Activated CD4-positive, CD25-positive, alpha-beta regulatory T cell (primary cell): ENCODE data around the gene FOLR1.

ENCODE experiments used
- DNase-seq, 4 experiments: peaks; one replicate each; lab custom pipeline; 2025; lab: John Stamatoyannopoulos, UW

Gene FOLR1

DNA sequence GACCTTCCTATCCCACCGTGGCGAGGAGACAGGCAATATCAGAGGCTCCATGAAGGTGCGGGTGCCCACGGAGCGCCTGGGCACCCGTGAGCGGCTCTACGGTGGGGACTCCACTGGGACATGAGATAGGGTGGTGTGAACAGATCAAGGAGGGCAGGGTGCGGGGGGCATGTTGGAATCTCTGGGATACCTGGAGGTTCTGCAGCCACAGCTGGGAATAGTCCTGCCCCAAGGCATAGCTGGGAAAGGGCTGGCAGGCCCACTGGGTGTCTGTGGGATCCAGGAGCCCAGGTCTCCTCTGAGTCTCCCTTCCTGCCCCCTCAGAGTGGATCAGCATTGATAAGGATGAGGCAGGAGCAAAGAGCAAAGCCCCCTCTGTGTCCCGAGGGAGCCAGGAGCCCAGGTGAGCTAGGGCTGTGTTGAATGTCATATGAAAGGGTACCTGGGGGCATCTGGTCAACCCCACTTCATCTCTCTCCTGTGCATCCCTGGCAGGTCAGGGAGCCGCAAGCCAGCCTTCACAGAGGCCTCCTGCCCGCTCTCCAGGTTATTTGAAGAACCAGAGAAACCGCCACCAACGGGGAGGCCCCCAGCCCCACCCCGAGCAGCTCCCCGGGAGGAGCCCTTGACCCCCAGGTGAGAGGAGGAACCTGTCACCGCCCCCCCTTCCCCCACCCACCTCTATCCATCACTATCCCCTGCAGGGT is 43.6 kb downstream of the FOLR1 start:
- DNase-seq, result no peak

- no peak for DNase-seq
Measured at GRCh38 chr11:72236083-72236697, 44.2 kb downstream of the FOLR1 start.

- DNase-seq, result no peak
Measured at GRCh38 chr11:72236774-72237111, 44.8 kb downstream of the FOLR1 start.

- no peak for DNase-seq
Measured at GRCh38 chr11:72237112-72237931, 45.4 kb downstream of the FOLR1 start.

- peak in 1 of 4 experiments; percentile 36 for DNase-seq
Measured at GRCh38 chr11:72238040-72238450, 46.1 kb downstream of the FOLR1 start.

DNA sequence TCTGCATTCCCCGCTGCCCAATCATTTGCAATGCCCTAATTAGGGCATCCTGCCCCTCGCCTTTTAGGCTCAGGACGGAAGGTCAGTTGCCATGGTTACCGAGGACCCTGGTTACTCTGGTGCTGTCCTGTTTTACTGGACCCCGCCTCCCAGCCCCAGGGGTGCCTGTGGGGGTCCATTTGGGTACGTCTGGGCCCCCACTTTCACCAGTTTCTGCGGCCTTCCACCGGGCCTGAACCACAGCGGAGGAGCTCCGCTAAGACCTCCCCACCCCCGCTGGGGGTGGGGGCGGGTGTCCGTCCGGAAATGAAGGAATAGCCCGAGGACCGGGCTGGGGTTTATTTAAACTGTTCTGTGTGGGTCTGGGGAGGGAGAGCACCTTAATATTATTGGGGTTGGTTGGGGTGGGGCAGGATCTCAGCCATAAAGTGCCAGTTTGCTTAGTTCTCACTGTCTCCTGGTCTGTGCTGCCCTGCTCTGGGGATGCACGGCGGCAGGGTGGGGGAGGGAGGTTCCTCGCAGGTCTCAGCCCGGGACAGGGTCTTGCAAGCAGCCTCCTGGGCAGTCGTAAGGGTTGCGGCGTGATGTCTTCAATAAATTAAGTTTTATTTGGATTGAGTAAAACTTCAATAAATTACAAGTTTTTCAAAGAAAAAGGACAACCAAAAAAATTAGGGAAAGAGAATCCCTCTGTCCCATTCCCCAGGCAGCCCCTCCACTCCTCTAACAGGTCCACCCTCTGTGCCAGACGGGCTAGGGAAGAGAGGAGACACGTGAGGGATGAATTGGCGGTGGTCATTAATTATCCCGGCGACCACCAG is 46.8 kb downstream of the FOLR1 start:
- DNase-seq, result no peak

- no peak for DNase-seq
Measured at GRCh38 chr11:72239313-72239848, 47.4 kb downstream of the FOLR1 start.

- DNase-seq, result no peak
Measured at GRCh38 chr11:72239849-72240460, 48.0 kb downstream of the FOLR1 start.

DNA sequence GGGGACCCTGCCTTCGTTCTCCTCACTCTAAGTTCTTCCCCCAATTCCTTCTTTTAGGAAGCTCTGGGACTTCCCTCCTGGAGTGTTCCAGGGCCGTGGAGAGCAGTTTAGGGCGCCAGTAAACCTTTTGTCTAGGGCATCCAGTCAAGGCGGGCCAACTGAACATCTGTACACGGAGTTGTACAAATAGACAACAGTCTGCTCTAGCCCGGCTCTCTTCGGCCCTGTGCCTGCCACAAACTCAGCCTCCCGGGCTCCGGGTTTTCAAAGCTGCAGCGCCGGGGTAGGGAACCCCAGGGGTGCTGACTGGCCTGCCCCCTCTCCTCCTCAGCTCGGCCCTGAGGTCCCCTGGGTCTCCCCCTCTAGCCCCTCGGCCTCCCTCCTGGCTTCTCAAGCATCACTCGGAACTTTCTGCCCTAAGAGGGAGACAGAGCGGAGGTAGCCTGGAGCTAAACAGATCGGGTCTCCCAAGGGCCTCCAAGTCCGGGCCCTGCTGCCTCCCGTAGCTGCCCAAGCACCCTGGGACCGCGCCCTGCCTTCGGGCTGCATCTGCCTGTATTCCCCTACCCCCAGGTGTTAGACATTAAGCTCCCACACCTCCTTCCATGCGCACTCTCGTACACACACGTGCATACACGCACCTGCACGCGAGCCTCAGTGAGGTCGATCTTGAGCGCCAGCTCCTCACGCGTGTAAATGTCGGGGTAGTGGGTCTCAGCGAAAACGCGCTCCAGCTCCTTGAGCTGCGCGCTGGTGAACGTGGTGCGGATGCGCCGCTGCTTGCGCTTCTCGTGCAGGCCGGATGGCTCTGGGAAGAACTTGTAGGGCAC is 48.7 kb downstream of the FOLR1 start:
- no peak for DNase-seq

GRCh38 chr11:72241291-72241781 is 49.4 kb downstream of the FOLR1 start:
- DNase-seq, result no peak

DNA sequence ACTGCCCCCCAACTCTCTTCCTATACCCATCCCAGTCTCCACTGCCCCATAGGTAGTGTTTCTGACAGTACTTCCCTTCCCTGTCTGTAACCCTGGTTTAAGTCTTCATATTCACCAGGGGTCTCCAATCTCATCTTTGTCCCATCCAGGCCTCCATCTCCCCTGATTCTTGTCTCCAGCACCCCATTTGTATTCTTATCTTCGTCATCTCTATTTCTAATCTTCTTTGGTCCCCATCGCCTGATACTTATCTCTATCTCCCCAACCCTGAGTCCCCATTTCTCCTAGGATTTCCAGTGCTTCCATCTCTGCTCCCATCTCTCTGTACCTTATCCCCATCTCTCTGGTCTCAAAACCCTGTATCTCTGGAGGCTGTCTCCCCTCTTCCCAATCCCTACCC is 50.2 kb downstream of the FOLR1 start:
- DNase-seq, result no peak

DNA sequence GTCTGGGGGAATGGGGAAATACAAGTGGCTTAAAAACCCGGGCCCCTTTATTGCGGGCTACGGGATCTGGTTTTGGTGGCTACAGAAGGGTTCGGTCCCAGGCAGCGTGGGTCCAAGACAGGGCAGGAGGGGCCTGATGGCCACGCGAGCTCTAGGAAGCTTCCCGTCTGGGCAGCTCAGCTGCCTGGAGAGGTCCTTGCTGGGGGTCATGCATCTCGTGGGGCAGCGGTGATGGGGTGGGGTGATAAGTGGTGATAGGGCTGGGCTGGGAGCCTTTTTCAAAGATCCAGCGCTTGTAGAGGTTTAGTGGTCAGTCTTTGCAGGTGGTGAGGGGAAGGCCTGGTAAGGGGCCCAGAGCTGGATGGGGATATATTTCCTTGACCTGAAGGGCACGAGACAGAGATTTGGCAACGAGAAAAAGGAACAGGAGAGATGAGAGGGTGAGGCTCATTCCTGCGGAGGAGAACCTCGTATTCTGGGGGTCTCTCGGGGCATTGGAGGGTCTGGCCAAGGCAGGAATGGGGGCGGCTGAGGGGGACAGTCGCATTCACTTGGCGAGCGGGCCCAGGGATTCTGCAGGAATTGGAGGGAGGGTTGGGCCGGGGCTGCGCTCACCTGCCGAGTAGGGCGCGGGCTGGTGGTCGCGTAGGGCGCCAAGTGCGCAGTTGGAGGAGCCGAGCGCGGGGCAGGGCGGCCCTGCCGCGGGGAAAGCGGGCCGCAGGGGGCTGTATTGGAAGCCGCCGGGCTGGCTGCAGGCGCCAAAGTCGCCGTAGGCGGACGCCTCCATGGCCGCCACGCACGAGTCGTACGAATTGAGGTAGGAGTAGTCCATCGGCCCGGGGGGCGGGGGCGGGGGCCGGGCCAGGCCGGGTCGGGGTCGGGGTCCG is 51.5 kb downstream of the FOLR1 start:
- DNase-seq, result no peak

GRCh38 chr11:72244060-72244360 is 52.1 kb downstream of the FOLR1 start, which contains the start of gene PHOX2A:
TSS of gene PHOX2A (minus strand) at chr11:72244176. CDS start at chr11:72244004, 172 bp downstream.
- no peak for DNase-seq

DNA sequence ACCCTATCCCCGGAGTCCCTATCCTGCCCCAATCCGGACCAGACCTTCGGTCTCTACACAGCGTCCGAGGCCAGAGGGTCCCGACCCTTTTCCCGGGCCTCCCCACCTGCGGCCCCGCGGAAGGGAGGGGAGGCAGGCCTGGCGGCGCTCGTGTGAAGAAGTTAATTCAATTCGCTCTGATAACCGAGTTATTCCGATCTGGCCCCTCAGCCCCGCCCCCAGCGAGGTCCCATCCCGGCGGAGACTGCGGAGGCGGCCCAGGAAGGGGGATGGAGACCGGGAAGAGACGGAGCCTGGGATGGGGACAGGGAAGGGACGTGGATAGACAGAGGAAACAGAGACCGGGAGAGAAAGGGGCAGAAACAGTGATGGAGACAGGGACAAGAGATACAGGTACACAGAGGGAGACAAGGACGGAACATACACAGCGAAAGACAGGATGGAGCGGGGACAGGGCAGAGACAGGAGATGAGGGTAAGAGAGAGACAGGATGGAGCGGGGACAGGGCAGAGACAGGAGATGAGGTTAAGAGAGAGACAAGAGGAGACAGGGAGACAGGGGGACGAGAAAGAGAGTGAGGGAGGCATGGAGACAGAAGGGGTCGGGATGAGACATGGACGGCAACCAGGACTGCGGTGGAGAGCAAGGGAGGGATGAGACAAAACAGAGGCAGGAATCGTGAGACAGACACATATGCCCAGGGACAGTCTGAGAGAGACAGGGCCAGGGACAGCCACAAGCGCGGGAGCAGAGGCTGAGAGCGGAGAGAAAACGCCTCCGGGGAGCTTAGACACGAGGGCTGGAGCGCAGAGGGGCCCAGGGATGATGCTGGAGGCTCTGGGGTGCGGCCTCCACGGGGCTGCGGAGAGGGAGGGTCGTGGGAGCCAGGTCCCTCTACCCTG is 52.7 kb downstream of the FOLR1 start:
- no peak for DNase-seq

DNA sequence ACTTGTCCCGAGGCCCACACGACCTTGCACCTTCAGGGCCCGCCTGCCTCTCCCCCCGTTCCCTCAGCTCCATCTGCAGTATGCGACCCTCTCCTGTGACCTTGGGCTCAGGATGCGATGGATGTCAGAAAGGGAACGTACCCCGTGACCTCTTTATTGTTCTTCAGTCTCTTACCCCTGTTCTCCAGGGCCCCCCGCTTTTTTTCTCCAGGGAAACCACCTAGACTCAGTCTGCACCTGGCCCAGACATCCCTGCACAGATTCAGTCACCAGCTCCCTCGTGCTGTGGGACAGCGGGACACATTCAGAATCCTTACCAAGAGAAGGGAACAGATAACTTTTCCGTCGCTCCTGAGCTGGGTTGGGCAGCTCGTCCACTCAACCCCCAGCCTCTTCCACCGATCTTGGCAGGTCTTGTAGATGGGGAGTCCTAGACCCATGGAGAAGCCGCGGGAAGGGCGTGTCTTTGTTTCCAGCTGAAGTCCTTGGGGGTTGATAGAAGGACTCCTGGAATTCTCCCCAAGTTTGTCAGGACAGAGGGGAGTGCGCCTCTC is 53.4 kb downstream of the FOLR1 start:
- no peak for DNase-seq
